GM23338 (cell line): ENCODE measurements around the gene FKBP2.

ENCODE experiments used
- CREB1 ChIP-seq: fragments of 250-450 bp; sonication (Bioruptor Pico); IDR thresholded peaks from 2 replicates; pipeline ENCODE4 v1.5.0; 2020; ENCODE audit warnings: low read depth, mild to moderate bottlenecking, moderate library complexity
- CTCF ChIP-seq, 2 experiments: fragments of 200-600 bp in 1 of 2; sonication (generic) in 1 of 2; conservative IDR thresholded peaks; 2 replicates each; pipeline versions ENCODE4 v1.5.1 to v1.6.1; 2016 to 2017; ENCODE audit warnings: antibody characterized with exemption in 2 of 2, low read depth in 2 of 2, mild to moderate bottlenecking in 2 of 2, moderate library complexity in 1 of 2
- ETS1 ChIP-seq: IDR thresholded peaks from 2 replicates; pipeline ENCODE4 v1.6.1; 2016; ENCODE audit warnings: antibody characterized with exemption
- EZH2 ChIP-seq: fragments of 200-600 bp; sonication (generic); IDR thresholded peaks from one replicate; pipeline ENCODE4 v1.8.0; 2017; ENCODE audit warnings: antibody characterized with exemption, mild to moderate bottlenecking, low read depth; ENCODE audit not compliant: unreplicated experiment
- EZH2phosphoT487 ChIP-seq: fragments of 200-600 bp; sonication (generic); IDR thresholded peaks from one replicate; pipeline ENCODE4 v1.8.1; 2018; ENCODE audit warnings: antibody characterized with exemption; ENCODE audit not compliant: unreplicated experiment
- JUNB ChIP-seq: IDR thresholded peaks from one replicate; pipeline ENCODE4 v1.6.1; 2016; ENCODE audit warnings: antibody characterized with exemption; ENCODE audit not compliant: unreplicated experiment
- NANOG ChIP-seq: IDR thresholded peaks from 2 replicates; pipeline ENCODE4 v1.6.1; 2016; ENCODE audit warnings: antibody characterized with exemption, borderline replicate concordance
- POLR2AphosphoS5 ChIP-seq: IDR thresholded peaks from 2 replicates; pipeline ENCODE4 v1.6.1; 2016; ENCODE audit warnings: antibody characterized with exemption, low read depth
- REST ChIP-seq: IDR thresholded peaks from one replicate; pipeline ENCODE4 v1.6.1; 2018; ENCODE audit warnings: antibody characterized with exemption; ENCODE audit not compliant: unreplicated experiment
- STAT1 ChIP-seq: IDR thresholded peaks from one replicate; pipeline ENCODE4 v1.6.1; 2016; ENCODE audit warnings: antibody characterized with exemption; ENCODE audit not compliant: unreplicated experiment
- ZNF114 ChIP-seq: fragments of 250-450 bp; sonication (Bioruptor Pico); IDR thresholded peaks from 2 replicates; pipeline ENCODE4 v1.5.0; 2020; ENCODE audit warnings: mild to moderate bottlenecking, moderate library complexity
- ZNF331 ChIP-seq: fragments of 250-450 bp; sonication (Bioruptor Pico); IDR thresholded peaks from 2 replicates; pipeline ENCODE4 v1.5.0; 2020; ENCODE audit warnings: low read depth, mild to moderate bottlenecking, moderate library complexity

DNA sequence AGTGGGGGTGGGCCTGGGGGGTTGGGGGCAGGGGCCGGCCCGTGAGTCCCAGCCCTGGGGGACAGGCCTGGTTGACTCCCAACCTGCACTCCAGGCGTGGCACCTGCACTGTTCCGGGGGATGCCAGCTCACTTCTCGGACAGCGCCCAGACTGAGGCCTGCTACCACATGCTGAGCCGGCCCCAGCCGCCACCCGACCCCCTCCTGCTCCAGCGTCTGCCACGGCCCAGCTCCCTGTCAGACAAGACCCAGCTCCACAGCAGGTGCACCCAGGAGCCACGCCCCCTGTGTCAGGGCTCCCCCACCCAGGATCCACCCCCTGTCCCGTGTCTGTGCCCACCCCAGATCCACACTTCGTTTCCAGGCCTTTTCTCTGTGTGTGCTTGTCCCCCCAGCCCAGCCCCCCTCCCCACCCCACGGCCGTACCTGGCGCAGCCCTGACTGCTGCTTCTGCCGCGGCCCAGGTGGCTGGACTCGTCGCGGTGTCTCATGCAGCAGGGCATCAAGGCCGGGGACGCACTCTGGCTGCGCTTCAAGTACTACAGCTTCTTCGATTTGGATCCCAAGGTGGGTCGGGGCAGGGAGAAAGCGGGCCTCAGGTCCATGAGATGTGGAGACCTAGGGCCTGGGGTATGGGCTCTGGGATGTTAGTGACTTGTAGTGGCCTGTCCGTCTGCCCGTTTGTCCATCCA, 29.6 kb upstream of the FKBP2 start:
- TF ChIP-seq CTCF (conservative IDR thresholded peaks at IDR 0.05; ENCODE audit: low read depth in 2 of 2) (no peak), EZH2phosphoT487 (no peak), JUNB (no peak), EZH2 (no peak), POLR2AphosphoS5 (no peak), NANOG (no peak), REST (no peak), ZNF331 (no peak), CREB1 (CRISPR knock-in tag) (no peak), STAT1 (no peak), ZNF114 (CRISPR knock-in tag) (no peak), ETS1 (no peak)
